Activated T-helper 1 cell treated with anti-CD3 and anti-CD28 coated beads, Interleukin-12 subunit alpha, Interleukin-12 subunit beta, Interleukin-2, Interleukin-4 antibody, amounts not matched to agents 30 ng/mL and 10 ng/mL and 1 ng/mL, durations not matched to agents 14 hours and 24 hours and 36 hours (primary cell): ENCODE measurements around the gene WASL. TPM values are rescaled to one million over a fixed set of nuclear protein-coding genes. Genes with fewer than 3 reads are reported as not detected.
"Not testable (repeated sequence)": the region's sequence is repeated elsewhere in the genome, so short reads cannot be mapped to it uniquely, and the experiment has no call there.

ENCODE experiments used
- DNase-seq: peaks from one replicate; pipeline ENCODE4 v3.0.0; 2021; ENCODE audit warnings: low spot score
- H3K27ac Mint-ChIP-seq: one replicate; pipeline ENCODE4 v1.8.0; 2021; ENCODE audit warnings: mild to moderate bottlenecking, mixed read lengths
- H3K27me3 Mint-ChIP-seq: one replicate; pipeline ENCODE4 v1.8.0; 2022; ENCODE audit warnings: mild to moderate bottlenecking, moderate library complexity, mixed read lengths; ENCODE audit not compliant: insufficient read depth
- H3K36me3 Mint-ChIP-seq: one replicate; pipeline ENCODE4 v1.8.0; 2021; ENCODE audit warnings: low read depth, mixed read lengths
- H3K4me1 Mint-ChIP-seq: one replicate; pipeline ENCODE4 v1.8.0; 2021; ENCODE audit warnings: low read depth, mixed read lengths
- H3K4me3 Mint-ChIP-seq: one replicate; pipeline ENCODE4 v1.8.0; 2021; ENCODE audit warnings: mild to moderate bottlenecking, moderate library complexity, mixed read lengths
- H3K9me3 Mint-ChIP-seq: one replicate; pipeline ENCODE4 v1.8.0; 2021; ENCODE audit warnings: mixed read lengths
- intact Hi-C: fragments of 100-400 bp; cut with micrococcal nuclease; formaldehyde crosslinking; loops from one replicate; pipeline ENCODE4 v1.15.1; 2024
- total RNA-seq: library from RNA; stranded (reverse); gene quantifications from 2 replicates; pipeline ENCODE4 v1.2.3, GENCODE V29; 2022

The WASL gene
- total RNA-seq, 1 donor from 2014 or later = 7.5 TPM

DNA sequence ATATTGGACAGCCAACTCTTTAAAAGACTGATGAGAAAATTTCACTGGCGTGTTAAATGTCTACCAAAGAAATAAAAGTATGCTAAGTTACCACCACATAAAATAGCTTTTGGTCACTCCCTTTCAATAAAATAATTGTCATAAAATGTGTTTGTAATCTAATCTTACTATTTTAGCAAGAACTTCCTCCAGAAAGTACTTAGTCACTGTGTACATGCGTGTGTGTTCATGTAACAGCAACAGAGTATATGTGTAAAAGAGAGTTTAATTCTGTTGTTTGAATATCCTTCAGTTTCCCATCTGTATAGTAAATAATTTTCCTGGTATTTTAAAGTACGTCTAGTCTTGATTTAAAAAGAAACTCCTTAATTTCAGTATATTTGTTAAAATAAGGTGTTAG is 35.0 kb upstream of the WASL start:
- Mint-ChIP-seq H3K9me3 (no peaks in the 10 kb centered on the region), H3K36me3 (no peaks in the 10 kb centered on the region), H3K27me3 (peaks cover 3% of the 10 kb centered on the region), H3K4me1 (no peaks in the 10 kb centered on the region), H3K4me3 (no peak overlapping the region), H3K27ac (no peak overlapping the region)
- intact Hi-C loops = no loop called here
- no peak for DNase-seq

DNA sequence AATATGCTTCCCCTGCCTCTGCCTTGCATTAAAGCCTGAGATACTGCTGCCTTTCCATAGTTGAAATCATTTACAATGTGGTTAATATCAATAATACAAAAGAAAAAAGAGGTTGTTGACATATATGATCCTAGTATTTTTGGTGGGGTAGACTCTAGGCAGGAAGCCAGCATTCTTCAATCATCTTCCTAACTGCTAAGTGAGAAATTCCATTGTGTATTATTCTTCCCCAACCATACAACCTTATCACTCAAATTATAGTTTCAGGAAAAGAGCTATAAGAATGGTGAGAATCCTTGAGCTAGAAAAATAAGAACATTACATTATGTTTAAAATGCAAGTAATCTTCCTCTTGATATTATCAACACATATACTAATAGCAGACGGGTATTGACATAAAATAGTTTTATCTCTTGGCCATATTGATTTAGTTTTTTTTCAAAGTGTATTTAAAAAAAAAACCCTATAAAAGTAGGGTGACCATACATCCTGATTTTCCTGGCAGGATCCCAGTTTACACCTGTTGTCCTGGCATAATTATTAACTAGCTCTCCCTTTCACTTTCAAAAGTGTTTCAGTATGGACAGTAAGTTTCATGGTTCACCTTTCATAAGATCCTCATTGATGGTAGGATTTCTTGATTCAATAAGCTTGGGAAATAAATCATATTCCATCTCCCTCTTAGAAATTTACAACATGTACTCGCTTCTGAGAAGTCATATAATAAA is 33.4 kb upstream of the WASL start:
- H3K27me3 Mint-ChIP-seq = peaks cover 3% of the 10 kb centered on the region
- H3K4me1 Mint-ChIP-seq = no peaks in the 10 kb centered on the region
- H3K27ac Mint-ChIP-seq = no peak overlapping the region
- intact Hi-C loops = no loop called here
- H3K9me3 Mint-ChIP-seq = no peaks in the 10 kb centered on the region
- no peaks in the 10 kb centered on the region for H3K36me3 Mint-ChIP-seq
- H3K4me3 Mint-ChIP-seq = no peak overlapping the region
- DNase-seq = no peak

DNA sequence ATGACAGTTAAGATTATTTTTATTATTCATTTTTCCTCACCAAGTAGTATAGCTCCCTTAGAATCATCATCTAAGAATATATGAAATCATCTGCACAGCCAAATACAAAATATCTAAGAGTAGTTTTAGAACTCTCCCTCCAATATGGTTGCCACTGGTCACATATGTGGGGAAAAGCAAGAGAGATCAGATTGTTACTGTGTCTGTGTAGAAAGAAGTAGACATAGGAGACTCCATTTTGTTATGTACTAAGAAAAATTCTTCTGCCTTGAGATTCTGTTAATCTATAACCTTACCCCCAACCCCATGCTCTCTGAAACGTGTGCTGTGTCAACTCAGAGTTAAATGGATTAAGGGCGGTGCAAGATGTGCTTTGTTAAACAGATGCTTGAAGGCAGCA is 31.7 kb upstream of the WASL start:
- intact Hi-C loops, H3K9me3 Mint-ChIP-seq, H3K27ac Mint-ChIP-seq, H3K27me3 Mint-ChIP-seq, H3K4me3 Mint-ChIP-seq, H3K36me3 Mint-ChIP-seq, DNase-seq, H3K4me1 Mint-ChIP-seq: not testable (repeated sequence)

GRCh38 chr7:123774496-123774895 is 25.7 kb upstream of the WASL start:
- H3K4me3 Mint-ChIP-seq = no peak overlapping the region
- H3K9me3 Mint-ChIP-seq = no peaks in the 10 kb centered on the region
- no peaks in the 10 kb centered on the region for H3K36me3 Mint-ChIP-seq
- peaks cover 8% of the 10 kb centered on the region for H3K27me3 Mint-ChIP-seq
- no peak overlapping the region for H3K27ac Mint-ChIP-seq
- H3K4me1 Mint-ChIP-seq = peaks cover 8% of the 10 kb centered on the region
- no peak for DNase-seq
- intact Hi-C loops = no loop called here

GRCh38 chr7:123773481-123773880 is 24.7 kb upstream of the WASL start:
- no peaks in the 10 kb centered on the region for H3K9me3 Mint-ChIP-seq
- H3K27me3 Mint-ChIP-seq = peaks cover 8% of the 10 kb centered on the region
- peaks cover 8% of the 10 kb centered on the region for H3K4me1 Mint-ChIP-seq
- no peak overlapping the region for H3K4me3 Mint-ChIP-seq
- intact Hi-C loops = no loop called here
- H3K27ac Mint-ChIP-seq = no peak overlapping the region
- no peaks in the 10 kb centered on the region for H3K36me3 Mint-ChIP-seq
- no peak for DNase-seq

DNA sequence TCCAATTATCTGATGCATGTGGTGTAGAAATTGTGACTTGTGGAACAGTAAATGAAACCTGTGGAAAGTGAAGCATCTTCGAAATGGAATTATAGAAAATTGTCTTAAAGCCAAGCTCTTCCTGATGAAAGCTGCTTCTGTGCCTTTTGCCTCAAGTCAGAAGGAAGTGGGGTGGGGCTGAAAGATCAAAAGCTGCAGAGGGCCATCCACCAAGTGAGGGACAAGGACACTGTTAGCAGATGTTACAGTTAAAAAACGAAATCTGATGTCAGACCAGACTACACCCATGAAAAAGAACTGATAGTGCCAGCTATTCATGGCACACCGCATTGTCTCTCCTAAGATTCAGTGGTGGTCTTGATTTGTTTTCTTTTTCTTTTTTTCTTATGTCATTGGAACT is 23.8 kb upstream of the WASL start:
- no peak overlapping the region for H3K27ac Mint-ChIP-seq
- H3K4me1 Mint-ChIP-seq = peaks cover 8% of the 10 kb centered on the region
- H3K9me3 Mint-ChIP-seq = no peaks in the 10 kb centered on the region
- peaks cover 8% of the 10 kb centered on the region for H3K27me3 Mint-ChIP-seq
- H3K4me3 Mint-ChIP-seq = no peak overlapping the region
- no peak for DNase-seq
- H3K36me3 Mint-ChIP-seq = no peaks in the 10 kb centered on the region
- intact Hi-C loops = no loop called here

GRCh38 chr7:123771846-123772245 is 23.0 kb upstream of the WASL start:
- Mint-ChIP-seq H3K27me3 (peaks cover 8% of the 10 kb centered on the region), H3K36me3 (no peaks in the 10 kb centered on the region), H3K4me1 (peaks cover 8% of the 10 kb centered on the region), H3K9me3 (no peaks in the 10 kb centered on the region), H3K4me3 (no peak overlapping the region), H3K27ac (no peak overlapping the region)
- intact Hi-C loops = loop anchor here (2.0 kb wide), 1 partner anchor 59 kb away; no protein-coding TSS in a partner anchor
- DNase-seq = no peak

- peaks cover 8% of the 10 kb centered on the region for H3K4me1 Mint-ChIP-seq
- DNase-seq = no peak
- H3K4me3 Mint-ChIP-seq = no peak overlapping the region
- intact Hi-C loops = loop anchor here (2.0 kb wide), 1 partner anchor 58 kb away; no protein-coding TSS in a partner anchor
- no peak overlapping the region for H3K27ac Mint-ChIP-seq
- no peaks in the 10 kb centered on the region for H3K36me3 Mint-ChIP-seq
- no peaks in the 10 kb centered on the region for H3K9me3 Mint-ChIP-seq
- peaks cover 8% of the 10 kb centered on the region for H3K27me3 Mint-ChIP-seq
Measured at GRCh38 chr7:123771256-123771655, 22.5 kb upstream of the WASL start.

GRCh38 chr7:123770378-123770777 is 21.6 kb upstream of the WASL start:
- intact Hi-C loops = loop anchor here (2.0 kb wide), 1 partner anchor 58 kb away; no protein-coding TSS in a partner anchor
- H3K27me3 Mint-ChIP-seq = peaks cover 4% of the 10 kb centered on the region

DNA sequence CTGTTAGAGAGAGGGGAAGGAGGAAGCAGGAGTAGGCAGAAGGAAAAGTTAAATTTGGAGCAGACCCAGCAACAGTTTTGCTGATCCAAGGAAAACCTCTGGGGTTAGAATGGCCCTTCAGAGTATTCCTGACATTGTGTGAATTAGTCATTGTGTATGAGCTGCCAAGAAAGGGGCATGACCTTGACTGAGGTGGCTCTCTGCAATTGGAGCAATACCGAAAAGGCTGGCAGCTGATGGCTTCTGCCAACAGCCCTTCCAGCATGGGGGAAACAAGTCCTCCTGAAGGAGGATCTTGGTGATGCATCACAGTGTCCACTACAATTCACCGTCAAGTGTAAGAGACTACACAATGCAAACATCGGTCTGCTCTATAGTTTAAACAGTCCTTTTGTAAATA is 20.6 kb upstream of the WASL start:
- Mint-ChIP-seq H3K4me3 (no peak overlapping the region), H3K9me3 (no peaks in the 10 kb centered on the region), H3K4me1 (peaks cover 8% of the 10 kb centered on the region), H3K27me3 (peaks cover 7% of the 10 kb centered on the region), H3K27ac (no peak overlapping the region), H3K36me3 (no peaks in the 10 kb centered on the region)
- no peak for DNase-seq
- intact Hi-C loops = no loop called here

More at GRCh38 chr7:123770378-123770777, 21.6 kb upstream of the WASL start:
- Mint-ChIP-seq H3K27ac (no peak overlapping the region), H3K9me3 (no peaks in the 10 kb centered on the region), H3K4me1 (peaks cover 8% of the 10 kb centered on the region), H3K36me3 (no peaks in the 10 kb centered on the region), H3K4me3 (no peak overlapping the region)
- no peak for DNase-seq

GRCh38 chr7:123768493-123768892 is 19.7 kb upstream of the WASL start:
- H3K4me3 Mint-ChIP-seq = no peak overlapping the region
- peaks cover 8% of the 10 kb centered on the region for H3K4me1 Mint-ChIP-seq
- no peaks in the 10 kb centered on the region for H3K36me3 Mint-ChIP-seq
- DNase-seq = no peak
- H3K9me3 Mint-ChIP-seq = peaks cover 5% of the 10 kb centered on the region
- H3K27ac Mint-ChIP-seq = no peak overlapping the region
- intact Hi-C loops = no loop called here
- H3K27me3 Mint-ChIP-seq = peaks cover 5% of the 10 kb centered on the region

DNA sequence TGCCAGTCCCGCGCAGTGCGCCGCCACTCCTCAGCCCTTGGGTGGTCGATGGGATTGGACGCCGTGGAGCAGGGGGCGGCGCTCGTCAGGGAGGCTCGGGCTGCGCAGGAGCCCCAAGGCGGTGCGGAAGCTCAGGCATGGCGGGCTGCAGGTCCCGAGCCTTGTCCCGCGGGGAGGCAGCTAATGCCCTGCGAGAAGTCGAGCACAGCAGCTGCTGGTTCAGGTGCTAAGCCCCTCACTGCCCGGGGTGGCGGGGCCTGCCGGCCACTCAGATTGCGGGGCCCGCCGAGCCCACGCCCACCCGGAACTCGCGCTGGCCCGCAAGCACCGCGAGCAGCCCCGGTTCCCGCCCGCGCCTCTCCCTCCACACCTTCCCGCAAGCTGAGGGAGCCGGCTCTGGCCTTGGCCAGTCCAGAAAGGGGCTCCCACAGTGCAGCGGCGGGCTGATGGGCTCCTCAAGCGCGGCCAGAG is 14.4 kb upstream of the WASL start:
- Mint-ChIP-seq H3K4me1 (no peaks in the 10 kb centered on the region), H3K4me3 (no peak overlapping the region), H3K36me3 (no peaks in the 10 kb centered on the region), H3K9me3 (peaks cover 8% of the 10 kb centered on the region), H3K27me3 (peaks cover 2% of the 10 kb centered on the region), H3K27ac (no peak overlapping the region)
- DNase-seq = no peak
- intact Hi-C loops = no loop called here

DNA sequence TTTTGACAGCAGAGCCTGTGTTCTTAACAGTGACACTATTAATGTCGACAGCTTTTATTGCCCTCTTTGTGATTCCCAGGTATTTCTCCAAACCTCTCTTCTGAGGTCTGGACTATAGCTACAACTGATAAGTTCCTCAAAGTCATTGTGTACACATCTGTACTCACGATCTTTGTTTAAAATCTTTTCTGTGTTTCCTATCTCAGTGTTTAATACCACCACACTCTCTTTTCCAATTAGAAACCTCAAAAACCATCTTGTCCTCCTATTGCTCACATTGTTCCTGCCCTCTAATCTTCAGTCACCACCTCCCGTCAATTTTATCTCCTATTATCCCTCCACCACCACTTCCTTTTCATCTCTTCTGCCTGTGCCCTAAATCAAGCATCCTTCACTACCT is 12.9 kb upstream of the WASL start:
- Mint-ChIP-seq H3K9me3 (peaks cover 8% of the 10 kb centered on the region), H3K27ac (no peak overlapping the region), H3K4me3 (no peak overlapping the region), H3K4me1 (no peaks in the 10 kb centered on the region), H3K36me3 (no peaks in the 10 kb centered on the region), H3K27me3 (peaks cover 2% of the 10 kb centered on the region)
- no peak for DNase-seq
- intact Hi-C loops = no loop called here

- peaks cover 6% of the 10 kb centered on the region for H3K27me3 Mint-ChIP-seq
- no peaks in the 10 kb centered on the region for H3K9me3 Mint-ChIP-seq
- peaks cover 5% of the 10 kb centered on the region for H3K4me1 Mint-ChIP-seq
- intact Hi-C loops = no loop called here
- H3K4me3 Mint-ChIP-seq = no peak overlapping the region
- no peak overlapping the region for H3K27ac Mint-ChIP-seq
- H3K36me3 Mint-ChIP-seq = no peaks in the 10 kb centered on the region
- no peak for DNase-seq
Measured at GRCh38 chr7:123757095-123757494, 8.3 kb upstream of the WASL start.
